GM21367 (cell line): ENCODE results near the gene DOLPP1.
A peak's percentile ranks its signal among the peaks of the same experiment; 100 is the strongest.

ENCODE experiments used
- ATAC-seq: cut with Tn5 transposase; IDR thresholded peaks from one replicate; pipeline ENCODE4 v1.9.1; 2021; ENCODE audit not compliant: unreplicated experiment

Gene DOLPP1

GRCh38 chr9:129137292-129138143 lies 56.6 kb downstream of the DOLPP1 start:
- ATAC-seq, result no peak

DNA sequence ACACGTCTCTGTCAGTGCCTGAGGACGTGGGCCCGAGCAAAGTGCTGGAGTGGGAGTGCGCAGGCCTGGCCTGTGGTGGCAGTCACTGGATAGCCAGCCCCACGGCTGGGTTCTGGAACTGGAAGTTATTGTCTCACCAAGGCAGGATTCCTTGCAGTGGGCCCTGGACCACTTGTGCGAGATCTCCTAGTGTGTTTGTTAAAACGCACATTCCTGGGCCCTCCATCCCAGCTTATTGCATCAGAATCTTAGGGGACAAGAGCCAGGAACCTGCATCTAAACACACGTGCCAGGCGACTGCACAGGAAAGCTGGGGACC lies 57.2 kb downstream of the DOLPP1 start:
- no peak for ATAC-seq

- ATAC-seq, result no peak
These were observed 57.7 kb downstream of the DOLPP1 start for GRCh38 chr9:129138476-129139232.

DNA sequence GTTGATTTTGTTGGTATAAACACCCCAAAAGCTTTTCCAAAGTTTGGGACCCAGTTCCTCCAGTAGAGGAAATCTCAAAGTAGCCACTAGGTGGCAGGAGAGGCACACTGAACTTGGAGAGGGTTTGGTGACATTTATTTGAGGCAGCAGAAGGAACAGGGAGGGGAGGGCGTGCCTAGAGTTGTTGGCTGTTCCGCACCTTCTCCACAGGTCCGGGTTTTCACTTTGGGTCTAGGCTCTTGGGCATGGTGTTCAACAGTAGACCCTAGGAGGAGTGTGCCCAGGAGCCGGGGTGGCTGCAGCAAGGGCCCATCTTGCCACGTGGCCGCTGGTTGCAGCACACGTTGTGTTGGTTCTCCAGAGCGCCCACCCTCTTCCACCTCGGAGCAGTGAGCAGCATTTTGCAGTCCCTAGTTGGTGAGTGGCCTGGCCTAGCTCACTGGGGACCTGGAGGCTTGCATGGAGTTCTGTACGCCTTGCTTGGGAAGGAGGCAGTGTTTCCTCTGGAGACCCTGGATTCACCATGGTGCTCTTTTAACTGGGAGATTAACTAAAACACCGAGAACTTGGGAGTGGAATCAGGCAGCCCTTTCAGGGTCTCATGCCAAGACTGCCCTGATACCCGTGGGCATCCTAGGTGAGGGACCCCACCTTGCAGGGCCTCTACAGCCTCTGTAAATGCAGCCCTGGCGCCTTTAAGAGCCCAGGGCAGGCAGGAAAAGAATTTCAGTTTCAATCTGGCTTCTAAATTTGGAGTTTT lies 58.5 kb downstream of the DOLPP1 start:
- no peak for ATAC-seq

GRCh38 chr9:129139993-129140396 lies 59.1 kb downstream of the DOLPP1 start:
- peak; percentile 55 for ATAC-seq
